Mucosa of stomach (tissue), 1 donor: ENCODE measurements around the gene CREB3L1.

Experiments used
- H3K27me3 ChIP-seq: one replicate; pipeline ENCODE4 v1.7.0; 2013; ENCODE audit warnings: mild to moderate bottlenecking, low read length; ENCODE audit not compliant: control insufficient read depth, insufficient read depth
- H3K36me3 ChIP-seq: one replicate; pipeline ENCODE4 v1.7.0; 2013; ENCODE audit warnings: low read length; ENCODE audit not compliant: control insufficient read depth, insufficient read depth
- H3K4me1 ChIP-seq: one replicate; pipeline ENCODE4 v1.7.0; 2013; ENCODE audit warnings: mild to moderate bottlenecking, low read length; ENCODE audit not compliant: control insufficient read depth, insufficient read depth
- H3K4me3 ChIP-seq: one replicate; pipeline ENCODE4 v1.7.0; 2013; ENCODE audit warnings: low read length
- H3K9ac ChIP-seq: one replicate; pipeline ENCODE4 v1.7.0; 2013; ENCODE audit warnings: mild to moderate bottlenecking, low read length, moderate library complexity
- H3K9me3 ChIP-seq: one replicate; pipeline ENCODE4 v1.7.0; 2013; ENCODE audit warnings: mild to moderate bottlenecking, low read length, moderate library complexity; ENCODE audit not compliant: control insufficient read depth
- donor health status: Pancreatic carcinoma.

CREB3L1 gene

GRCh38 chr11:46337626-46338345 is 60.3 kb downstream of the CREB3L1 start:
- Histone ChIP-seq H3K9me3 (no peaks in the 10 kb centered on the region), H3K4me1 (peaks cover 15% of the 10 kb centered on the region), H3K4me3 (no peak overlapping the region), H3K9ac (no peak overlapping the region), H3K27me3 (peaks cover 24% of the 10 kb centered on the region), H3K36me3 (no peaks in the 10 kb centered on the region)

GRCh38 chr11:46338636-46338987 is 61.1 kb downstream of the CREB3L1 start:
- H3K4me3 ChIP-seq = peak overlapping the region; percentile 14
- no peak overlapping the region for H3K9ac ChIP-seq
- H3K36me3 ChIP-seq = no peaks in the 10 kb centered on the region
- peaks cover 14% of the 10 kb centered on the region for H3K4me1 ChIP-seq
- H3K9me3 ChIP-seq = no peaks in the 10 kb centered on the region
- H3K27me3 ChIP-seq = peaks cover 16% of the 10 kb centered on the region

- Histone ChIP-seq H3K4me1 (peaks cover 14% of the 10 kb centered on the region), H3K9ac (no peak overlapping the region), H3K27me3 (peaks cover 11% of the 10 kb centered on the region), H3K4me3 (peak overlapping the region; percentile 14), H3K36me3 (no peaks in the 10 kb centered on the region), H3K9me3 (no peaks in the 10 kb centered on the region)
Observed at GRCh38 chr11:46338988-46339666, 61.7 kb downstream of the CREB3L1 start.

- no peaks in the 10 kb centered on the region for H3K36me3 ChIP-seq
- peaks cover 14% of the 10 kb centered on the region for H3K4me1 ChIP-seq
- H3K27me3 ChIP-seq = peaks cover 5% of the 10 kb centered on the region
- H3K9me3 ChIP-seq = no peaks in the 10 kb centered on the region
- no peak overlapping the region for H3K4me3 ChIP-seq
- H3K9ac ChIP-seq = no peak overlapping the region
Observed at GRCh38 chr11:46339816-46340215, 62.4 kb downstream of the CREB3L1 start.

GRCh38 chr11:46341454-46341853 is 64.0 kb downstream of the CREB3L1 start:
- Histone ChIP-seq H3K4me1 (peaks cover 14% of the 10 kb centered on the region), H3K9me3 (no peaks in the 10 kb centered on the region), H3K27me3 (peaks cover 5% of the 10 kb centered on the region), H3K4me3 (no peak overlapping the region), H3K36me3 (no peaks in the 10 kb centered on the region), H3K9ac (no peak overlapping the region)

GRCh38 chr11:46342239-46342638 is 64.8 kb downstream of the CREB3L1 start:
- H3K9ac ChIP-seq = no peak overlapping the region
- peaks cover 5% of the 10 kb centered on the region for H3K27me3 ChIP-seq
- H3K4me1 ChIP-seq = peaks cover 19% of the 10 kb centered on the region
- no peak overlapping the region for H3K4me3 ChIP-seq
- H3K36me3 ChIP-seq = no peaks in the 10 kb centered on the region
- no peaks in the 10 kb centered on the region for H3K9me3 ChIP-seq

- Histone ChIP-seq H3K4me1 (peaks cover 26% of the 10 kb centered on the region), H3K9ac (no peak overlapping the region), H3K4me3 (no peak overlapping the region), H3K9me3 (no peaks in the 10 kb centered on the region), H3K27me3 (peaks cover 5% of the 10 kb centered on the region), H3K36me3 (no peaks in the 10 kb centered on the region)
Observed at GRCh38 chr11:46343520-46343919, 66.1 kb downstream of the CREB3L1 start.

GRCh38 chr11:46345131-46345597 is 67.7 kb downstream of the CREB3L1 start:
- no peaks in the 10 kb centered on the region for H3K27me3 ChIP-seq
- H3K9me3 ChIP-seq = no peaks in the 10 kb centered on the region
- H3K9ac ChIP-seq = no peak overlapping the region
- peaks cover 22% of the 10 kb centered on the region for H3K4me1 ChIP-seq
- no peak overlapping the region for H3K4me3 ChIP-seq
- no peaks in the 10 kb centered on the region for H3K36me3 ChIP-seq

- H3K9ac ChIP-seq = no peak overlapping the region
- no peaks in the 10 kb centered on the region for H3K36me3 ChIP-seq
- H3K27me3 ChIP-seq = no peaks in the 10 kb centered on the region
- H3K4me1 ChIP-seq = peaks cover 26% of the 10 kb centered on the region
- no peak overlapping the region for H3K4me3 ChIP-seq
- H3K9me3 ChIP-seq = no peaks in the 10 kb centered on the region
Observed at GRCh38 chr11:46345881-46346484, 68.5 kb downstream of the CREB3L1 start.

GRCh38 chr11:46346886-46347636 is 69.6 kb downstream of the CREB3L1 start, which contains the start of gene DGKZ:
TSS of gene DGKZ (plus strand) at chr11:46347463. CDS start at chr11:46347660, 197 bp downstream.
- no peaks in the 10 kb centered on the region for H3K36me3 ChIP-seq
- peaks cover 37% of the 10 kb centered on the region for H3K4me1 ChIP-seq
- H3K9me3 ChIP-seq = no peaks in the 10 kb centered on the region
- no peaks in the 10 kb centered on the region for H3K27me3 ChIP-seq
- peak within 1 kb of the TSS; percentile 69 for H3K4me3 ChIP-seq
- peak within 1 kb of the TSS; percentile 75 for H3K9ac ChIP-seq

- no peaks in the 10 kb centered on the region for H3K36me3 ChIP-seq
- peak overlapping the region; percentile 69 for H3K4me3 ChIP-seq
- H3K9me3 ChIP-seq = no peaks in the 10 kb centered on the region
- no peaks in the 10 kb centered on the region for H3K27me3 ChIP-seq
- H3K4me1 ChIP-seq = peaks cover 44% of the 10 kb centered on the region
- H3K9ac ChIP-seq = peak overlapping the region; percentile 75
Observed at GRCh38 chr11:46347637-46348311, 70.3 kb downstream of the CREB3L1 start.
